GDM1 (cell line): Measurements from ENCODE around the gene ZNF207.
"Not testable (repeated sequence)": the region's sequence is repeated elsewhere in the genome, so short reads cannot be mapped to it uniquely, and the experiment has no call there.

Experiments used
- DNase-seq: peaks from one replicate; lab custom pipeline; 2025; lab: John Stamatoyannopoulos, UW

The ZNF207 gene

DNA sequence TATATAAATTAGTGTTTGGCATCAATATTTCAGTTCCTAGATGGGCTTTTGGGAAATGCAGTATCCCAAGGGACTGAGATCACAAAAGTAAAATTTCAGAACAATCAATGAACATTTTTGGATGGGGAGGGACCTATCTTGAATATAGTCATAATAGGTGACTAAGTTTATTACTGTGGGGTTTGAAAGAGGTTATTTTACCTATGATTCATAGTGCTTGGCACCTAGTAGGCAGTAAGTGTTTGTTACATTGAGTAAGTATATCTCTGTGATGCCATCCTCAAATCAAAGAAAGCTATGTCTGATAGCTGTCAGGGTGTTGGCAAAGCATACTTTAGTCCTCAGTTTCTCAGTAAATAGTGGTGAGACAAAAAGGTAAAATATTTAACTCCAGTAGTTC lies 36.9 kb downstream of the ZNF207 start:
- no peak for DNase-seq

DNA sequence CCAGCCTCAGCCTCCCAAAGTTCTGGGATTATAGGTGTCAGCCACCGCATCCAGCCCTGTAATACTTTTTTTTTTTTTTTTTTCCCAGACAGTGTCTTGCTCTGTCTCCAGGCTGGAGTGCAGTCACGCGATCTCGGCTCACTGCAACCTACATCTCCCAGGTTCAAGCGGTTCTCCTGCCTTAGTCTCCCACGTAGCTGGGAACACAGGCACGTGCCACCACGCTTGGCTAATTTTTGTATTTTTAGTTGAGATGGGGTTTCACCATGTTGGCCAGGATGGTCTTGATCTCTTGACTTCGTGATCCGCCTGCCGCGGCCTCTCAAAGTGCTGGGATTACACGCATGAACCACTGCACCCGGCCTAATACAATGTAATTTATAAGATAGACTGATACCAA lies 38.2 kb downstream of the ZNF207 start:
- not testable (repeated sequence) for DNase-seq

DNA sequence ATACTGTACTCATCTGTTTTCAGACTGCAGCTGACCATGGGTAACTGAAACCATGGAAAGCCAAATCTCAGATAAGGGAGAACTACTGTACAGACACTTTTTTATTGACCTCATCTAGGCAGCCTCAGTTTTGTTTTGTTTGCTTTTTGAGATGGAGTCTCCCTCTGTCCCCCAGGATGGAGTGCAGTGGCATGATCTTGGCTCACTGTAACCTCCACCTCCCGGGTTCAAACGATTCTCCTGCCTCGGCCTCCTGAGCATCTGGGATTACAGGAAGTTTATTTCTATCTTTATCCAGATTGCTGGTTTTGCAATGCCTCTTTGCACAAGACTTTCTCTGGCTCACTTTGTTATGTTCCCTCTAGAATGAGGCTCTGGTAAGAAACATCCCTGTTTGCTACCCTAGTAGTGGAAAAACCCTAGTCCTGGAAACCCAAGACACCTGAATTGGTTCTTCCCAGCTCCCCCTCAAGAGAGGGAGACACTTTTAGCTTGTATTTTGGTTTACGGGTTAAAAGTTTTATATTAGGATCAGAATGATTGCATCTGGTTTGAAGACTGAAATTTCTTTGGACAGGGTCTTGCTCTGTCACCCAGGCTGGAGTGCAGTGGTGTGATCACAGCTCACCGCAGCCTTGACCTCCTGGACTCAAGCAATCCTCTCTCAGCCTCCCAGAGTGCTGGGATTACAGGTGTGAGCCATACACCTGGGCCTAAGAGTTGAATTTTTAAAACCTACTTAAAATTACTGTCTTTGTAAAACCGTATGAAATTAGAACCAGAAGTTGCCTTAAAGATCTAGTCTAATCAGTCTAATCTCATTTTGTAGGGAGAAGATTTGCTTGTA lies 38.9 kb downstream of the ZNF207 start:
- DNase-seq, result no peak

- DNase-seq, result no peak
Measured at GRCh38 chr17:32393904-32394303, 43.9 kb downstream of the ZNF207 start.

DNA sequence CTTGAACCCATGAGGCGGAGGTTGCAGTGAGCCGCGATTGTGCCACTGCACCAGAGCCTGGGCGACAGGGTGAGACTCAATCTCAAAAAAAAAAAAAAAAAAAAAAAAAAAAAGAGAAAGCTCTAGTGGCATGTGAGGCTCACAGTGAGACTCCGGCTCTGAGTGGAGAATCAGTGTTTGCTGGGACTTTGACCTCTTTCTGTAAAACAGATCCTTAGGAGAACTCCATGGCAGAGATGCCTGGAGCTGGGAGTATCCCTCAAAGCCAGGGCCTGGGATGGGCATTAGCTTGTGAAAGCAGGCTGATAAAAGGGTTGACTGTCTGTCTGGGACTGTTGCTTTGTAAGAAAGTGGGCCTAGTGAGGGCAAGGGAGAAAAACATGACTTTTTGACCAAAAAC lies 46.4 kb downstream of the ZNF207 start:
- no peak for DNase-seq

DNA sequence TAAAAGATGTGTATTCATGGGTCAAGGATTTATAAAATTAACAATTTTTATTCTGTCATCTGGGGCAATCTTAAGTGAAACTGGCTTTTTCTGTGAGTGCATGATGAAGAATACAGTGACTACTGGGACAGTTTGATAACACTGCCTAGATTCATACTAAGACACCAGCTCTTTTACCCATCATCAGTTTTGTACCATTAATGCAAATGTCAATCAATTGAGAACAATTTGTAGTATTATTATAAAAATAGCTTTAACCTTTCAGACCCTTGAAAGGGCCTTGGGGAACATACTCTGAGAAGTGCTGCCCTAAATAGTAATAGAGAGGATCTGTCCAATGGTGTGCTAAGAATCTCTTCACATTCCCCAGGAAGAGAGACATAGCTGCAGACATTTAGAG lies 49.0 kb downstream of the ZNF207 start:
- no peak for DNase-seq

GRCh38 chr17:32410085-32410484 lies 60.1 kb downstream of the ZNF207 start:
- DNase-seq, result not testable (repeated sequence)

DNA sequence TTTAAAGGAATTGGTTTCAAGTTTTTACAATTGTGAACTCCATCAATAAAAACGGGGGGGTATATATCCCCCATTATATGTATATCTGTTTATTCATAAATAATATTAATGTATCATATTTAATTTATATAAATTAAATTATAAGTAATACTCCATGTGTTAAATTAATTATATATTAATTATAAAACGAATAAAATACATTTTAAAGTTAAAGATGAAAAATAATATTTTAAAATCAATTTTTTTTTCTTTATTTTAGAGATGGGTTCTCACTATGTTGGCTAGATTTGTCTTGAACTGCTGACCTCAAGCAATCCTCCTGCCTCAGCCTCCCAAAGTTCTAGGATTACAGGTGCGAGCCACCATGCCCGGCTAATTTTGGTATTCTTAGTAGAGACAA lies 76.9 kb downstream of the ZNF207 start:
- DNase-seq, result no peak

DNA sequence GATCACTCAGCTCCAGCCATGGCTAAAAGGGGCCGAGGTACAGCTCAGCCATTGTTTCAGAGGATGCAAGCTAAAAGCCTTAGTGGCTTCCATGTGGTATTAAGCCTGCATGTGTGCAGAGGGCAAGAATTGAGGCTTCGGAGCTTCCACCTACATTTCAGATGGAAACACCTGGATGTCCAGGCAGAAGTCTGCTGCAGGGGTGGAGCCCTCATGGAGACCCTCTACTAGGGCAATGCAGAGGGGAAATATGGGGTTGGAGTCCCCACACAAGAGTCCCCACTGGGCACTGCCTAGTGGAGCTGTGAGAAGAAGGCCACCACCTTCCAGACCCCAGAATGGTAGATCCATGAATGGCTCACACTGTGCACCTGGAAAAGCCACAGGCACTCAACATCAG lies 79.6 kb downstream of the ZNF207 start:
- DNase-seq, result no peak
